Measurements from ENCODE around the gene DRG2. TPM values are rescaled to one million over a fixed set of nuclear protein-coding genes. Genes with fewer than 3 reads are reported as not detected.
A peak's percentile ranks its signal among the peaks of the same experiment; 100 is the strongest.

The DRG2 gene
- polyA plus RNA-seq (40.6 and 51.2 TPM in 2 replicates), polyA minus RNA-seq (23.6 and 30.0 TPM in 2 replicates)

DNA sequence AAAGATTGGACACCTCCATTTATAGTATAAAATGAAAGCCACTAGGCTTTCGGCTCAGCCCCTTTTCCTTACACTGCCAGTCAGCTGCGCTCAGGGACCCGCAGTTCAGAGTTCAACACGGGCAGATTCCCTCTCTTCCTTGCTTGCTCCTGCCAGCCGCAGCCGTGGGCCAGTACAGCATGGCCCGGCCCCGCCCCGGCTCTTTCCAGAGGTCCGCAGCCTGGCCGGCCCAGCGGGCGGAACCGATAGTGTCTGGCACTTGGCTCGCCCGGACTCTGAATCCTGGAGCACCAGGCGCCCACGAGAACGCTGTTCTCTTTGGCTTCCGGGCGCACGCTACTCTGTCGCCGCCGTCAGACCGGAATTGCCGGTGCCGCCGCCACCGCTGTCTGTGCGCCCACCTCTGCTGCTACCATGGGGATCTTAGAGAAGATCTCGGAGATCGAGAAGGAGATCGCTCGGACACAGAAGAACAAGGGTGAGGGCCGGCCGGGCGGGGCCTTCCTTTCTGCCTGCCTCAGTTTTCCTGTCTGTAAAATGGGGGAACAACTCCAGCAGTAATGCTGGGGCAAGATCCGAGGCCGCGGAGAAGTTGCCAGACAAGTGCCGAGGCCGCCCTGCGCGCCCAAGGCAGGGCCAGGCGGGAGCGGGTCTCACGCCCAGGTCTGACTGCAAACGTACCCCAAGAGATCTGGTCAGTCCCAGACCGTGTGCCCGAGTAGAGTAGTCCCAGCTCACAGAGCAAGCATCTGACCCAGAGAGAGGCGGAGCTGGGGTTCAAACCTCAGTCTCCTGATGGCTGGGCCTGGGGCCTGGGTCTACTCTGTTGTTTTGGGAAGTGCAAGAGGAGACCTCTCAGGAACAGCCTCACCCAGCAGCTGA, at the start of gene DRG2:
DRG2 (plus strand) TSS at position 339 of the 882 bp plus-strand sequence; CDS start at position 415, 76 bp downstream.
- Histone ChIP-seq H4K20me1 (ENCODE audit: insufficient read depth) (no peaks in the 10 kb centered on the region), H3K27ac (ENCODE audit: low read length) (peak within 1 kb of the TSS; percentile 72), H3K9me2 (ENCODE audit: insufficient read depth, low read length) (no peaks in the 10 kb centered on the region), H3K36me3 (ENCODE audit: insufficient read depth, low read length) (no peaks in the 10 kb centered on the region), H2AFZ (ENCODE audit: low read depth, low read length) (peak within 1 kb of the TSS; percentile 90), H3K4me3 (ENCODE audit: low read length) (peak within 1 kb of the TSS; percentile 73), H3F3A (ENCODE audit: insufficient read depth, low read length, poor library complexity, severe bottlenecking) (no peaks in the 10 kb centered on the region), H3K4me2 (ENCODE audit: low read length) (peak within 1 kb of the TSS; percentile 76), H3K9me3 (ENCODE audit: low read length) (no peaks in the 10 kb centered on the region), H3K79me2 (replicated peaks; ENCODE audit: insufficient read depth, low read length) (no peaks in the 10 kb centered on the region), H3K9ac (ENCODE audit: low read length) (peak within 1 kb of the TSS; percentile 74), H3K27me3 (ENCODE audit: insufficient read depth, low read depth, low read length) (no peaks in the 10 kb centered on the region)
- TF ChIP-seq TAF1 (IDR thresholded peaks at IDR 0.05; ENCODE audit: low read depth) (peak; percentile 94), POLR2AphosphoS5 (IDR thresholded peaks at IDR 0.05) (peak; percentile 75), EP300 (conservative IDR thresholded peaks at IDR 0.05; ENCODE audit: poor library complexity, severe bottlenecking) (peak; percentile 64), SMC3 (conservative IDR thresholded peaks at IDR 0.05; ENCODE audit: poor library complexity) (peak; percentile 52), MXI1 (conservative IDR thresholded peaks at IDR 0.05; ENCODE audit: poor library complexity, severe bottlenecking) (peak; percentile 85), EZH2 (IDR thresholded peaks at IDR 0.05; ENCODE audit: borderline replicate concordance, insufficient read depth, low read length, poor library complexity, severe bottlenecking) (no peak), RAD21 (conservative IDR thresholded peaks at IDR 0.05) (peak; percentile 45)
- TF ChIP-seq, protein P1, sequence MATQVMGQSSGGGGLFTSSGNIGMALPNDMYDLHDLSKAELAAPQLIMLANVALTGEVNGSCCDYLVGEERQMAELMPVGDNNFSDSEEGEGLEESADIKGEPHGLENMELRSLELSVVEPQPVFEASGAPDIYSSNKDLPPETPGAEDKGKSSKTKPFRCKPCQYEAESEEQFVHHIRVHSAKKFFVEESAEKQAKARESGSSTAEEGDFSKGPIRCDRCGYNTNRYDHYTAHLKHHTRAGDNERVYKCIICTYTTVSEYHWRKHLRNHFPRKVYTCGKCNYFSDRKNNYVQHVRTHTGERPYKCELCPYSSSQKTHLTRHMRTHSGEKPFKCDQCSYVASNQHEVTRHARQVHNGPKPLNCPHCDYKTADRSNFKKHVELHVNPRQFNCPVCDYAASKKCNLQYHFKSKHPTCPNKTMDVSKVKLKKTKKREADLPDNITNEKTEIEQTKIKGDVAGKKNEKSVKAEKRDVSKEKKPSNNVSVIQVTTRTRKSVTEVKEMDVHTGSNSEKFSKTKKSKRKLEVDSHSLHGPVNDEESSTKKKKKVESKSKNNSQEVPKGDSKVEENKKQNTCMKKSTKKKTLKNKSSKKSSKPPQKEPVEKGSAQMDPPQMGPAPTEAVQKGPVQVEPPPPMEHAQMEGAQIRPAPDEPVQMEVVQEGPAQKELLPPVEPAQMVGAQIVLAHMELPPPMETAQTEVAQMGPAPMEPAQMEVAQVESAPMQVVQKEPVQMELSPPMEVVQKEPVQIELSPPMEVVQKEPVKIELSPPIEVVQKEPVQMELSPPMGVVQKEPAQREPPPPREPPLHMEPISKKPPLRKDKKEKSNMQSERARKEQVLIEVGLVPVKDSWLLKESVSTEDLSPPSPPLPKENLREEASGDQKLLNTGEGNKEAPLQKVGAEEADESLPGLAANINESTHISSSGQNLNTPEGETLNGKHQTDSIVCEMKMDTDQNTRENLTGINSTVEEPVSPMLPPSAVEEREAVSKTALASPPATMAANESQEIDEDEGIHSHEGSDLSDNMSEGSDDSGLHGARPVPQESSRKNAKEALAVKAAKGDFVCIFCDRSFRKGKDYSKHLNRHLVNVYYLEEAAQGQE (IDR thresholded peaks at IDR 0.05; ENCODE audit: borderline replicate concordance), result peak; percentile 77
- TF ChIP-seq, protein P2, sequence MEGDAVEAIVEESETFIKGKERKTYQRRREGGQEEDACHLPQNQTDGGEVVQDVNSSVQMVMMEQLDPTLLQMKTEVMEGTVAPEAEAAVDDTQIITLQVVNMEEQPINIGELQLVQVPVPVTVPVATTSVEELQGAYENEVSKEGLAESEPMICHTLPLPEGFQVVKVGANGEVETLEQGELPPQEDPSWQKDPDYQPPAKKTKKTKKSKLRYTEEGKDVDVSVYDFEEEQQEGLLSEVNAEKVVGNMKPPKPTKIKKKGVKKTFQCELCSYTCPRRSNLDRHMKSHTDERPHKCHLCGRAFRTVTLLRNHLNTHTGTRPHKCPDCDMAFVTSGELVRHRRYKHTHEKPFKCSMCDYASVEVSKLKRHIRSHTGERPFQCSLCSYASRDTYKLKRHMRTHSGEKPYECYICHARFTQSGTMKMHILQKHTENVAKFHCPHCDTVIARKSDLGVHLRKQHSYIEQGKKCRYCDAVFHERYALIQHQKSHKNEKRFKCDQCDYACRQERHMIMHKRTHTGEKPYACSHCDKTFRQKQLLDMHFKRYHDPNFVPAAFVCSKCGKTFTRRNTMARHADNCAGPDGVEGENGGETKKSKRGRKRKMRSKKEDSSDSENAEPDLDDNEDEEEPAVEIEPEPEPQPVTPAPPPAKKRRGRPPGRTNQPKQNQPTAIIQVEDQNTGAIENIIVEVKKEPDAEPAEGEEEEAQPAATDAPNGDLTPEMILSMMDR (IDR thresholded peaks at IDR 0.05; ENCODE audit: poor library complexity, severe bottlenecking), result peak; percentile 45

DNA sequence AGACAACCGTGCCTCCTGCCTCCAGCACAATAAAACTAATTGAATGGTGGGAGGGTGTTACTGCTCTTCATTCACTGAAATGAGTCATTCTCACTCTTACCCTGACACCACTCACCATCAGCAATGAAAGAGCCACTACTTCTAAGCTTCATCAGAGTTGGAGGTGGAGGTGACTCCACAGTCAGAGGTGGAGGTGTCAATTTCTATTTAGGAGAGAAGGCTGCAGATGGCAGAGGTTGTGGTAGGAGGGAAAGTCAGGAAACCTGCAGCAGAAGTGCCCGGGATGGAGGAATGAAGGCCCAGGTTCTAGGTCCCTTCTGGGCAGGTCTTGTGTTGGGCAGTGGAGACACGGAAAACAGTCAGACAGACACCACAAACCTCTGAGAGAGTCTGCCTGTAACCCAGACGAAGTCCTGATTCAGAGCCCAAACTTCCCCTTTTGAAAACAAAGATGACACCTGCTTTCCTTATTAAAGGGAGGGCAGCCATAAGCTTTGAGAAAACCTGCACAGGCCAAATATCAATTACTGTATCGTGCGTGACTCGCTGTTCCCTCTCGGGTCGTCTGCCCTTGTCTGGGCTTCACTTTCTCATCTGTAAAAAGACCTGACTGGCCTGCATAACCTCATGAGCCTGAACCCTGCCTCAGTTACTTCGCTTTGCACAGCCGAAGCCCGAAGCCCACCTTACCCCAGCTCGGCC, 49.4 kb upstream of the DRG2 start:
- Histone ChIP-seq H3K27me3 (ENCODE audit: insufficient read depth, low read depth, low read length) (no peaks in the 10 kb centered on the region), H3K9ac (ENCODE audit: low read length) (peak overlapping the region; percentile 81), H4K20me1 (ENCODE audit: insufficient read depth) (no peaks in the 10 kb centered on the region), H3K4me2 (ENCODE audit: low read length) (peak overlapping the region; percentile 72), H3K79me2 (replicated peaks; ENCODE audit: insufficient read depth, low read length) (peaks cover 36% of the 10 kb centered on the region), H3K4me3 (ENCODE audit: low read length) (peak overlapping the region; percentile 88), H3K36me3 (ENCODE audit: insufficient read depth, low read length) (no peaks in the 10 kb centered on the region), H3K27ac (ENCODE audit: low read length) (peak overlapping the region; percentile 80), H3F3A (ENCODE audit: insufficient read depth, low read length, poor library complexity, severe bottlenecking) (no peaks in the 10 kb centered on the region), H2AFZ (ENCODE audit: low read depth, low read length) (peak overlapping the region; percentile 81), H3K9me2 (ENCODE audit: insufficient read depth, low read length) (no peaks in the 10 kb centered on the region), H3K9me3 (ENCODE audit: low read length) (no peaks in the 10 kb centered on the region)
- TF ChIP-seq POLR2AphosphoS5 (IDR thresholded peaks at IDR 0.05) (no peak), EZH2 (IDR thresholded peaks at IDR 0.05; ENCODE audit: borderline replicate concordance, insufficient read depth, low read length, poor library complexity, severe bottlenecking) (no peak), SMC3 (conservative IDR thresholded peaks at IDR 0.05; ENCODE audit: poor library complexity) (no peak)
- TF ChIP-seq, protein P1 (IDR thresholded peaks at IDR 0.05; ENCODE audit: borderline replicate concordance), result peak; percentile 36
- TF ChIP-seq, protein P2 (IDR thresholded peaks at IDR 0.05; ENCODE audit: poor library complexity, severe bottlenecking), result no peak

Measured in neural cell (in vitro differentiated cells).